ENCODE measurements around the gene EPB41L4A. TPM values are rescaled to one million over a fixed set of nuclear protein-coding genes. Genes with fewer than 3 reads are reported as not detected.

The EPB41L4A gene
- total RNA-seq, 1 donor from 2014 or later = 27.2 TPM

GRCh38 chr5:112353678-112354077 is 65.4 kb downstream of the EPB41L4A start:
- H3K4me3 Mint-ChIP-seq = no peak overlapping the region

DNA sequence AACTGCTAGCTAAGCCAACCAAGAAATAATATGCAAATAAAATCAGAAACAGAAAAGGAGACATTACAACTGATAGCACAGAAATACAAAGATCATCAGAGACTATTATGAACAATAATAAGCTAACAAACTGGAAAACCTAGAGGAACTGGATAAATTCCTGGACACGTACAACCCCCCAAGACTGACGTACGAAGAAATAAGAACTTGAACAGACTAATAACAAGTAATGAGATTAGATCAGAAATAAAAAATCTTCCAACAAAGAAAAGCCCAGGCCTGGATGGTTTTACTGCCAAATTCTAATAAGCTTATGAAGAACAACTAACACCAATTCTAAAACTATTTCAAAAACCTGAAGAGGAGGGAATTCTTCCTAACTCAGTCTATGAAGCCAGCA is 67.9 kb downstream of the EPB41L4A start:
- H3K9me3 Mint-ChIP-seq = no peaks in the 10 kb centered on the region
- no peaks in the 10 kb centered on the region for H3K27me3 Mint-ChIP-seq
- H3K36me3 Mint-ChIP-seq = no peaks in the 10 kb centered on the region
- no peak overlapping the region for H3K4me3 Mint-ChIP-seq
- H3K27ac Mint-ChIP-seq = no peak overlapping the region
- peaks cover 4% of the 10 kb centered on the region for H3K4me1 Mint-ChIP-seq (ENCODE audit: unreplicated experiment)
- TF ChIP-seq, protein P1, sequence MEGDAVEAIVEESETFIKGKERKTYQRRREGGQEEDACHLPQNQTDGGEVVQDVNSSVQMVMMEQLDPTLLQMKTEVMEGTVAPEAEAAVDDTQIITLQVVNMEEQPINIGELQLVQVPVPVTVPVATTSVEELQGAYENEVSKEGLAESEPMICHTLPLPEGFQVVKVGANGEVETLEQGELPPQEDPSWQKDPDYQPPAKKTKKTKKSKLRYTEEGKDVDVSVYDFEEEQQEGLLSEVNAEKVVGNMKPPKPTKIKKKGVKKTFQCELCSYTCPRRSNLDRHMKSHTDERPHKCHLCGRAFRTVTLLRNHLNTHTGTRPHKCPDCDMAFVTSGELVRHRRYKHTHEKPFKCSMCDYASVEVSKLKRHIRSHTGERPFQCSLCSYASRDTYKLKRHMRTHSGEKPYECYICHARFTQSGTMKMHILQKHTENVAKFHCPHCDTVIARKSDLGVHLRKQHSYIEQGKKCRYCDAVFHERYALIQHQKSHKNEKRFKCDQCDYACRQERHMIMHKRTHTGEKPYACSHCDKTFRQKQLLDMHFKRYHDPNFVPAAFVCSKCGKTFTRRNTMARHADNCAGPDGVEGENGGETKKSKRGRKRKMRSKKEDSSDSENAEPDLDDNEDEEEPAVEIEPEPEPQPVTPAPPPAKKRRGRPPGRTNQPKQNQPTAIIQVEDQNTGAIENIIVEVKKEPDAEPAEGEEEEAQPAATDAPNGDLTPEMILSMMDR (conservative IDR thresholded peaks at IDR 0.05) = no peak
- DNase-seq (ENCODE audit: extremely low spot score, unreplicated experiment) = no peak

More at GRCh38 chr5:112353678-112354077, 65.4 kb downstream of the EPB41L4A start:
- Mint-ChIP-seq H3K4me1 (ENCODE audit: unreplicated experiment) (peaks cover 9% of the 10 kb centered on the region), H3K9me3 (no peaks in the 10 kb centered on the region), H3K36me3 (peaks cover 3% of the 10 kb centered on the region), H3K27me3 (no peaks in the 10 kb centered on the region), H3K27ac (no peak overlapping the region)
- TF ChIP-seq, protein P1 (conservative IDR thresholded peaks at IDR 0.05) = no peak
- no peak for DNase-seq (ENCODE audit: extremely low spot score, unreplicated experiment)

DNA sequence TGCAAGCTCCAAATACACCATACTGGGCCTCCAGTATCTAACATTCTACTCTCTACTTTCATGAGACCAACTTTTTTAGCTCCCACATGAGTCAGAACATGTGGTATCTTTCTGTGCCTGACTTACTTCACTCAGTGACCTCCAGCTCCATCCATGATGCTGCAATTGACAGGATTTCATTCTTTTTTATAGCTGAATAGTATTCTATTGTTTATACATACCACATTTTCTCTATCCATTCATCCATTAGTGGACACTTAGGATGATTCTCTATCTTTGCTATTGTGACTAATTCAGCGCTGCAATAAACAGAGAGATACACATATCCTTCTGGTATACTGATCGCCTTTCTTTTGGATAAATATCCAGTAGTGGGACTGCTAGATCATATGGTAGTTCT is 68.5 kb downstream of the EPB41L4A start:
- TF ChIP-seq, protein P1 (conservative IDR thresholded peaks at IDR 0.05) = no peak
- no peaks in the 10 kb centered on the region for H3K36me3 Mint-ChIP-seq
- H3K27me3 Mint-ChIP-seq = no peaks in the 10 kb centered on the region
- H3K4me3 Mint-ChIP-seq = no peak overlapping the region
- DNase-seq (ENCODE audit: extremely low spot score, unreplicated experiment) = no peak
- no peaks in the 10 kb centered on the region for H3K9me3 Mint-ChIP-seq
- no peak overlapping the region for H3K27ac Mint-ChIP-seq
- H3K4me1 Mint-ChIP-seq (ENCODE audit: unreplicated experiment) = peaks cover 3% of the 10 kb centered on the region

- Mint-ChIP-seq H3K9me3 (no peaks in the 10 kb centered on the region), H3K27ac (no peak overlapping the region), H3K4me3 (no peak overlapping the region), H3K27me3 (no peaks in the 10 kb centered on the region), H3K36me3 (no peaks in the 10 kb centered on the region), H3K4me1 (ENCODE audit: unreplicated experiment) (no peaks in the 10 kb centered on the region)
- DNase-seq (ENCODE audit: extremely low spot score, unreplicated experiment) = no peak
- TF ChIP-seq, protein P1 (conservative IDR thresholded peaks at IDR 0.05) = no peak
Observed at GRCh38 chr5:112349371-112349770, 69.7 kb downstream of the EPB41L4A start.

DNA sequence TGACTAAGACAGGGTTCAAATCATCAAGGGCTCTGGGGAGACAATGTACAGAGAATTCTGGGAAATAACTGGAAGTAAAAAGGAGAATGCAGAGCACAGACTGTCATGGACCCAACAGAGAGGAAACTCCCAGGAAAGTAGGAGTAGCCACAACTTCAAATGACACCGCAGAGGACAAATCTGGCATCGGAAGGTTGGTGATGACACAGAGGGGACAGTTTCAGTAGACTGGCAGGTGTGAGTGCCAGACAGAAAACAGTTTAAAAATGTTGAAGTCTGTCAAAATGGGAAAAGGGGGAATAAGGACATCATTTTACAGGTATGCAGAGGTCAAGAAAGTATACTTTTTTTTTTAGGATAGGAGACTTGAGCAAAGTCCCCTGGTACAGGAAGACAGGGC is 70.2 kb downstream of the EPB41L4A start:
- Mint-ChIP-seq H3K4me3 (no peak overlapping the region), H3K27me3 (no peaks in the 10 kb centered on the region), H3K9me3 (no peaks in the 10 kb centered on the region), H3K36me3 (no peaks in the 10 kb centered on the region), H3K27ac (no peak overlapping the region), H3K4me1 (ENCODE audit: unreplicated experiment) (no peaks in the 10 kb centered on the region)
- no peak for DNase-seq (ENCODE audit: extremely low spot score, unreplicated experiment)
- TF ChIP-seq, protein P1 (conservative IDR thresholded peaks at IDR 0.05) = no peak

DNA sequence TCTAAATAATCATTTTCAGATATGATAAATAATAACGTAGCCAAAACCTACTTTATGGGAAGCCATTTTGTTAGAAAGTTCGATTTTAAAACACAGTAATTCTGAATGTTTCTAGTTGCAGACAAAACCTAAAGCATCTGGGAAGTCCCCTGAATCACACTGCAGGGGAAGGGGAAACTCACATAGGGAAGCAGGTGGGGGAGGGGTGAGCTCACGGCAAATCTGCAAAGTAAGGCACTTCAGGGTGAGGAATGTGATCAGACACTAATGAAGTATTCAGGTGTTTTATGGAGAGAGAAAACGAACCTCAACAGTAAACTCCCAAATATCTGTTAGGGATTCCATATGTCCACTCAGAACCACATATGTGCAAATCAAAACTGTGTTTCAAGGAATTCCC is 70.7 kb downstream of the EPB41L4A start:
- H3K36me3 Mint-ChIP-seq = no peaks in the 10 kb centered on the region
- no peak overlapping the region for H3K27ac Mint-ChIP-seq
- no peaks in the 10 kb centered on the region for H3K27me3 Mint-ChIP-seq
- no peak overlapping the region for H3K4me3 Mint-ChIP-seq
- peaks cover 3% of the 10 kb centered on the region for H3K4me1 Mint-ChIP-seq (ENCODE audit: unreplicated experiment)
- TF ChIP-seq, protein P1 (conservative IDR thresholded peaks at IDR 0.05) = no peak
- DNase-seq (ENCODE audit: extremely low spot score, unreplicated experiment) = no peak
- H3K9me3 Mint-ChIP-seq = no peaks in the 10 kb centered on the region

Data from type B pancreatic cell (in vitro differentiated cells).